HG02678 (cell line): ENCODE results near the gene EFCAB13.

Source experiments
- ATAC-seq: cut with Tn5 transposase; IDR thresholded peaks from one replicate; pipeline ENCODE4 v1.9.1; 2021; ENCODE audit warnings: mild to moderate bottlenecking, moderate library complexity; ENCODE audit not compliant: unreplicated experiment

The EFCAB13 gene, protein sequence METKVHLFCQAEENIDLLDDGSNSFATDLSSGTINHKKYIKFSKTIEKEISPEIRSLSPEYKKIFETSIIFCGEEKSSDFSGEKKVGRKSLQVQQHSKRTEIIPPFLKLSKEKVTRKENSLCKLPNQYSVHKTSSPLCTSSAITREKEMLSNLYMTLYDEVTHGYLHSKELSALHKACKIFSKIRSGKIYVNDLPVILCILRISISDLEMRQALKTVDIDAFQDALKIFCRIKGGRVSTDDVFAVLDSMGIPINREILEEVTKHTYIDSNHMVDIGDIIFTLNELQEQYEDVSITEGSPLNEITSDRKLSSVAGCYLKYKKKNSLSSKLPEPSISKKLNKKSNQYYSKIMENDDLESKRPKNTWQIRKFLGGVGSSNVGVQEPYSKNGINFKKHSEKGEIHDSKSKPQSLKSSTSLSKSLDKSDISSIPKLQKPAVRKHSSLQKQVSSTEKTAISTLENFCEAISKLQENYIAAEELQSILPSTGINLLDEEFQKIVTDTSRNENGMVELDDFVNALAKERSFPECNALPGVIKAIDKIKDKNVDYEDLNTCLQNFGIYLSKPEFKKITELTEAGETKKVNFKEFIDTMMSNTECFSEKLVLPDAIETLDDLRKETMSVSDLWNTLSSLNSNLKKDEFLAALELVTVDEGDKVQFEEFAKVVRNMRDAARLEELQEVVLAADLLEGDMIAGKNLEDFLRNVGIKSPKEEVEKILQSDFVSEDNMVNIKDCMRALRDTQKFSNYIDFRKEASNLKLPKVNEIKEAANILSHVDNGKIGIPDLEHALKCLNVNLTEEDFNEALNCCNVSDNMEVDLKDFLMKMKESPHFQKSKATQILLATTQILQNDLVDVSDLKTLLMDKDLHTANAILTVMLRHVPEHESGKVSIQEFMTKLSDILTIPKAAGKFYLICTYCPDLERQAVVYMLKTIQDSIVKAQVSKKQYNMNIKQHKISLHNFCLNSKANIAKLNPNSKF

DNA sequence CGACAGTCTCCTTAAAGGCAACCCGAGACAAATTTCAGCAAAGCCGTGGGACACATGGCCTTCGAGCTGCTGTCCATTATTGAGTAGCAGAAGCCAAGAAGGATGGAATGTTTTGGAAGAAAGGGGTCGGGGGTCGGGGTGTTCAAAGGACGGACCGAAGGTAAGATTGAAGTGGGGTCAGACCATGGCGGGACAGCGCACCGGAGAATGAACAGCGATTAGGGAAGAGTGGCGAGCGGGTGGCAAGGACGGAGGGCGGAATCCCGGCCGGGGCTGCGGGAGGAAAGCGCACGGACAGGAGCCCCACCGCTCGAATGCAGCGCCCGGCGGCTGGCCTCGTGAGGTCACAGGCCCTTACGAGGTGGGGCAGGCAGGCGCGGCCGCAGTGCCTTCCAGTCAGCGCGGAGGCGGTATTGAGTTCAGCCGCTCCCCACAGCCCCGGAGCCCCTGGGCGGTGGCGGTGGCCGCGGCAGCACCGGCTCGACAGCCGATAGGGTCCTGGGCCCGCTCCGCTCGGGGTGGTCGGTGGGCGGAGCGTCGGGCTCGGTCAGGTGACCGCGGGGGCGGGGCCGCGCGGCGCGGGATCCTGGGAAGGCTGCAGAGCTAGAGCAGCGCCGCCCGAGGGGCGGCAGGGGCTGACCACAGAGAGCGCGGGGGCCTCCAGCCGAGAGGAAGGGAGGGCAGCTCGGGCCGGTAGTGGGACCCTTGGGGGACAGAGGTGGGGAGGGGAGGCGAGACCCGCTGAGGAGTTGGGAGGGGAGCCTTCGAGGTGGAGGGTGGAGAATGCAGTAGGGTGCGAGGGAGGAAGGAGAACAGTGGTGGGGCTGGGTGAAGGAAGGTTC is at the start of gene EFCAB13:
EFCAB13 (plus strand) TSS at position 574 of the 842 bp plus-strand sequence. CDS start 4,399 bp downstream, outside the sequence.
- ATAC-seq, result peak; percentile 82

DNA sequence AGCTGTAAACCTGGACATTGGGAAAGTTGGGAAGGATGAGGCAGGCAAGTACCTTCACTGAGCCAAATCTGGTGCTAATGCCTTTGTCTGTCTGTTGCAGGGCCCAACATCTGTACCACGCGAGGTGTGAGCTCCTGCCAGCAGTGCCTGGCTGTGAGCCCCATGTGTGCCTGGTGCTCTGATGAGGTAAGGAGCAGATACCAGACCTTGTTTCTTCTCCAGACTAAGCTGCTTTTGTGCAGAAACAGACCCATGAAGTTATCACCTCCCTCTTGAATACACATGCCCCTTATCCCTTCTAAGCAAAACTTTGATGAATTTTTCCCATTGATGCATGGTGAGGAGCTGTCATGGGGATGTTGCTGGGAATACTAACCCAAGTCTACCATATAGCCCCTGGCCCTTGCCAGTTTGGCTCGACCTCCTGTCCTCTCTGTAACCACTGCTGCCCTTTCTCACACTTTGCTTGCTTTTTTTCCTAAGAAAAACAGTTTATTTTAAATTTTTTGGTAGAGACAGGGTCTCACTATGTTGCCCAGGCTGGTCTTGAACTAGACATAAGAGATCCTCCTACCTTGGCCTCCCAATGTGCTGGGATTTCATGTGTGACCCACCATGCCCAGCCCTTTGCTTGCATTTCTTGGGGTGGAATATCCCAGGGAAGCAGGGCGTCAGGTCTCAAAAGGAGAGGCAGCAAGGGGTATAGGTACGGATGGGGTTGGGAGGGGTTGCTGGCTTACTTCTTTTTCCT is 49.3 kb upstream of the EFCAB13 start:
- no peak for ATAC-seq

DNA sequence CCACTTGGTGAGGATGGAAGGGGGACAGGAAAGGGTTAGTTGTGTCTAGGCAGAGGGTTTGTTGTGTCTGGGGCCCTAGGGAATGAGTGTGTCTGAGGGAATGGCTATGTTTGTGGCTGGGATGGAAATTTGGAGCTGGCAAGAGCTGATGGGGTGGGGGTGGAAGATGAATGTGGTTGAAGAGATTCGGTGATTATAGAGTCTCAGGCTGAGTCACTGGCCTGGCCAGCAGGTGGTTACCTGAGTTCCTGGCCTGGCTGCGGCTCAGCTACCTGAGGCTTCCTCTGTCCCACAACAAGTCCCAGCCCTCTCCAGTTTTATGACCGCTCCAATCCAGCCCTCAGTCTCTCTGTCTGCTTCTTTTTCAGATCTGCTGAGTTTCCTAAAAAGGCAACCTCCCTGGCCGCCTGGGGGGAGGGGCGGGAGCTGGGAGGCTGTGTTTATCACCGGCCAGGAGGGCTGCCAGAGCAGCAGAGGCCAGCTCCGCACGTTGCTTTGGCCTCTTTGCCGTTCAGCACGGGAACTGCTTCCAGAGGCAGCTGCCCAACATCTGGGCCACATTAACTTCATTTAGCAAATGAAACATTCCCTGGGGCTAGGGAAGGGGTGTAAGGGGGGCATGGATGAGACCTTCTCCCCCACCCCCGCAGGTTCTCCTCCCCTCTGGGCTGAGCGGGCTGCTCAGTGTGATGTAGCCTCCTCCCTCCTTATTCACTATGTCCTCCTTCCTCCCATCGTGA is 48.3 kb upstream of the EFCAB13 start:
- ATAC-seq, result no peak

DNA sequence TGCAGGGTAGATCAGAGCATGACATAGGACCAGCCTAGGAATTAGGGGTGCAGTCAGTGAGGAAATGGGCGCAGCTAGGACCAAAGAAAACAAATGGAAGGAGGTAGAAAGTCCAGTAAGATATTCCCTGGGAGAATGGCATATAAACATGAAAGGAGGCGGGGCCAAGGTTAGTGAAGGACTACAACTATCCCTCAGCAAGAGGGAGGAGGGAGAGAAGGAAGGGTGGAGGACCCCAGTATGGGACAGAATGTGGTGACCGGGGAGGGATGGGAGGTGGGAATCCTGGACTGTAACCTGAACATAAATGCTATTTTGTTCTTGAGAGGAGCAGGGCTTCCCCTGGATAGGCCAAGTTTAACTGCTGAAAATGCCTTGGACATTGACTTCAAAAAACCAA is 47.3 kb upstream of the EFCAB13 start:
- no peak for ATAC-seq

DNA sequence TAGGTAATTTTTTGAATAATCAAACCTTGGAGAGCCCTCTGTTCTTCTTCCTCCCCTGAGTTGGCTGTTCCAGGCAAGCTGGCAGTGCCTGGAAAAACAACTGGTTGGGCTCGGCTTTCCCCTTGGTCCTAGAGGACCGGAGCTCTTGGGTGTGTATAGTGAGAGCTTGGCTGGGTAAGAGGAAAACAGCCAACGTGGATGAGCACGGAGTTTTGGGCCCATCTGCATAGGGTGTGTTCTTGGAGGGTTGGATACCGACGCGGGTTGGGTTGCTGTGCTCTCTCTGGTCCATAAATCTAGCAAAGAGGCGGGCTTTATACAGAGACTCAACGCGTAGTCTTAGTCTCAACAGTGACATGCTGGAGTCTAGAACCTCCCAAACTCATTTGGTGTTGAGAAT is 46.9 kb upstream of the EFCAB13 start:
- no peak for ATAC-seq

DNA sequence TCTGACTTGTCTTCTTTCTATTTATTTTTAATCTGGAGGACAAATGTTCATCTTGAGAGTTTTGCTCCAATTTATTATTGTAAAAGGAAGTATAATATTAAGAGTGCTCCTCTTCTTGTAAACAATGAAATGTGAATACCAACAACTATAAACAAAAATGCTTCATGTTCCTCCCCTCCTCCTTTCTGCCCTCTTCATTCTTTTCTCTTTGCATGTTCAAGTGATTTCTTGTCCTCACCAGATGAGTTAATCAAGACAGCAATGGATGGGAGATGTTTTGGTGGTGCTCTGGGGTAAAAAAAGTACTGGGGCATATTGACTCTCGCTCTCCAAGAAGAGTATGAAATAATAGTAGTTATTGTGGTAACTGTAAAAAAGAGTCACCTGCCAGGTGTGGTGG is 45.8 kb upstream of the EFCAB13 start:
- ATAC-seq, result no peak

DNA sequence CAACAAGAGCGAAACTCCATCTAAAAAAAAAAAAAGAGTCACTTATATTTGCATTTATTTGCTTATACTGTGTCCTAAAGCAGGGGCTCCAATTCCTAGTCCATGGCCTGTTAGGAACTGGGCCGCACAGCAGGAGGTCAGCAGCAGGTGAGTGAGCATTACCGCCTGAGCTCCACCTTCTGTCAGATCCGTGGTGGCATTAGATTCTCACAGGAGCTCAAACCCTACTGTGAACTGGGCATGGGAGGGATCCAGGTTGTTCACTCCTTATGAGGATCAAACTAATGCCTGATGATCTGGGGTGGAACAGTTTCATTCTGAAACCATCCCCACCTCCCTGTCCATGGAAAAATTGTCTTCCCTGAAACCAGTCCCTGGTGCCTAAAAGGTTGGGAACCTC is 45.2 kb upstream of the EFCAB13 start:
- no peak for ATAC-seq

DNA sequence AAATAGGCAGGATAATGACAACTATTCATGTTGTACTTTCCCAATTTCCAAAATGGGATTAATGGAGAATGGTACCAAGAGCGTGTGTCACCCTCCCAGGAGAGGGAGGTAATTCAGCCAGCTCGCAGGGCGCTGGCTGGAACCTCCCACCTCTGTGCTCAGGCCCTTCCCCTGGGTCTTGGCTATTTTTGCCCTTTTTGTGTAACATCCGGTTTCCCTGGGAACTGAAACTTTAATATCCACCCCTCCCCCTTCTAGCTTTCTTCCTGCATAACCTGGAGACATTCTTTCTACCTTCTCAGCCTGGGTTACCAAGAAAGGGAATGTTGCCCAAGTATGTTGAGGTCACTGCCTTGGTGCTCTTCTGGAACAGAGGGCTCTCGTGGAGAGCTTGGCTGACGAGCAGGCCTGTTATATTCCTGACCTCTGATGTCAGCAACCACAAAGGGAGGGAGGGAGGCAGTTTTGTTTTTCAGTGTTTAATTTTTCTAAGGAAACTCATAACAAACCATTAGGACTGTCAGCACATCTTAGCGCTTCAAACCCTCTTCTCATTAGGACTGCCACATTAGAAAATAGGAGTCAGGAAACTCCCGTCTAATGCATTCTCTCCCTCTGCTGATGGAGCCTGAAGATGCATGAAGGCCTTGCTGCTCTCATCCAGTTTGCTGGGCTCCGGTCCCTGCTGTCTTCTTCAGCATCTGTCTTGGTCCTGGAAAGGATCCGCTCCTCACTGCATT is 44.5 kb upstream of the EFCAB13 start:
- ATAC-seq, result peak; percentile 86

DNA sequence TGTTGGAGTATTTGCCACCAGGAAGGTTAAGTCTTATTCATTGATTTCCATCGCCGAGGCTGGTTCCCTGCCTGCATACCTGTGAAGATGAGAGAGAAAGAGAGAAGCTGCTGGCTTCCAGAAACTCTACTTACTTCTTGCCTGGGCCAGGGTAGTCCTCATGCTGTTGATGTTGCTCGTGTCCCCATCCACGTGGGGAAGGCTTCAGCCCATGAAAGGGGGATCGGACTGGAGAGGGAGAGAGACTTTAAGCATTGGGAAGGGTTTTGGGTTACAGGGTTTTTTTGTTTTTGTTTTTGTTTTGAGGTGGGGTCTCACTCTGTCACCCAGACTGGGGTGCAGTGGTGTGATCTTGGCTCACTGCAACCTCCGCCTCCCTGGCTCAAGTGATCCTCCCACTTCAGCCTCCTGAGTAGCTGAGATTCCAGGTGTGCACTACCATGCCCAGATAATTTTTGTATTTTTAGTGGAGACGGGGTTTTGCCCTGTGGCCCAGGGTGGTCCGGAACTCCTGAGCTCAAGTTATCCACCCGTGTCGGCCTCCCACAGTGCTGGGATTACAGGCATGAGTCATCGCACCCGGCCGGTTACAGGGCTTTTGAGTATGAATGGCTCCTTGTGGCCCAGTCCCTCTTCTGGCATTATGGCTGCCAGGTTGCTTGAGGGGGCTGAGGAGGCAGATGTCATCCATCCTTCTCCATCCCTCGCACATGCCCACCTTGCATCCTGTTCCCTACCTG is 43.5 kb upstream of the EFCAB13 start:
- ATAC-seq, result no peak

DNA sequence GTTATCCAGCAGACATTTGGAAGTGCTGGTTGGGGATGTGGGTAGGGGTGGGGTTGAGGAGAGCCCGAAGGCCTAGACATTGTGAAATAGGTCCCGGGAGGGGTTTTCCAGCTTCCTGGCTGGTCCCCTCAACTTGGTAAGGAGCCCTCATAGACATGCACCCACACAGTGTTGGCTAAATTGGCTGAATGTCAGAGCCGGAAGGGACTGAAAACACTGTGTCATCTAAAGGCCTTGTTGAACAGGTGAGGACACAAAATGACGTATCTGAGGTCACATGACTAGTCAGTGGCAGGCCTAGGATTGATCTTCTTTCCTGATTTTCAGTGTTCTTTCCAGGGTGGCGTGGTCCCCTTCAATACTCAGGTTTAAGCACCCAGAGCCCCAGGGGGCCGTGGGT is 42.5 kb upstream of the EFCAB13 start:
- no peak for ATAC-seq

DNA sequence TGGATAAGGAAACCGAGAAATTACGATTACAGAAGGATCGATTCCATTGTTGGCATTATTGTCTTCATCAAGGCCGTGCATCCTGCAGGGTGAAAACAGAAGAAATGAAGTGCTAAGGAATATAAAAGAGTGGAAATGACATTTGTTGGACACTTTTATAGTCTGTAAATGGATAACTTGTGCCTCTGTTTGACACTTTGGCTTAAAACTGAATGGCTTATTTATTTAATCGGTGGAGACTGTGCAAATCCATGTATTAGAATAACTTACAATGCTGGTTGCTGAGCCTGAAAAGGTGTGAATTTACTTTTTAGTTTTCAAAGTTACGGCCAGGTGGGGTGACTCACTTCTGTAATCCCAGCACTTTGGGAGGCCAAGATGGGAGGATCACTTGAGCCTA is 38.8 kb upstream of the EFCAB13 start:
- ATAC-seq, result no peak

DNA sequence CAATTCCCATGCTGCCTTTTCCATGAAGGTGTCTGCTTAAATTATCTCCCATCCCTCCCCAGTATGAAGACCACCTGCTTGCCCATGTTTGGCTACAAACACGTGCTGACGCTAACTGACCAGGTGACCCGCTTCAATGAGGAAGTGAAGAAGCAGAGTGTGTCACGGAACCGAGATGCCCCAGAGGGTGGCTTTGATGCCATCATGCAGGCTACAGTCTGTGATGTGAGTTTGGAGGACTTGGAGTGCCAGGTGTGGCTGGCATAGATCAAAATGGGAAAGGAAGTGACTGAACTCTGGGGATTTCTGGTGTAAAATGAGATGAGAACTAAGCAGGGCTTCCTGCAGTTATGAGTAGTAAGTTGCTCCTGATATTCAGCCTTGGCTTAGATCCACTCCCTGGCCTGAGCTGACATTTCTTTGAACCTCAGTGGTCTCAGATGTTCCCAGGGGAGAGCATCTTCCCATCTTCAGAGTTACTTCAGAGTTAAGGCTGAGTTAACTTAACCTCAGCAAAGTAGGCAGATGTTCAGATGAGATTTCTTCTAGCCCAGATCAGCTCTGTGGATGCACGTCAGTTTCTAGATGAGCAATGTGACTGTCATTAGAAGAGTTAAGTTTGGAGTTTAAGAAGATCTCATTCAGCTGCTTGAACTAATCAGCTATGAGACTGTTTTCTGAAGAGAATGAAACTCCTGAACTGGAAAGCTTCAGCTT is 37.4 kb upstream of the EFCAB13 start:
- peak; percentile 76 for ATAC-seq

DNA sequence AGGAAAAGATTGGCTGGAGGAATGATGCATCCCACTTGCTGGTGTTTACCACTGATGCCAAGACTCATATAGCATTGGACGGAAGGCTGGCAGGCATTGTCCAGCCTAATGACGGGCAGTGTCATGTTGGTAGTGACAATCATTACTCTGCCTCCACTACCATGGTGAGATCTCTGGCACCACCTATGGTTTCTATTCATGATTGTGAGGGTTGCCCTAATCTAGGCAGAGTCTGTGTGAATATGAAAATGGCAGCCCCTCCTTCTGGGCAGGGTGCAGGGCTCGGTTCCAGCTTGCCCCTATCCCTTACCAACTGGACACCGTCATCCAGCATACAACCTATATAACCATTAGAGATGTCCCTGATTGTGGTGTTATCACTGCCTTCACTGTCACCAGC is 36.7 kb upstream of the EFCAB13 start:
- ATAC-seq, result peak; percentile 30

DNA sequence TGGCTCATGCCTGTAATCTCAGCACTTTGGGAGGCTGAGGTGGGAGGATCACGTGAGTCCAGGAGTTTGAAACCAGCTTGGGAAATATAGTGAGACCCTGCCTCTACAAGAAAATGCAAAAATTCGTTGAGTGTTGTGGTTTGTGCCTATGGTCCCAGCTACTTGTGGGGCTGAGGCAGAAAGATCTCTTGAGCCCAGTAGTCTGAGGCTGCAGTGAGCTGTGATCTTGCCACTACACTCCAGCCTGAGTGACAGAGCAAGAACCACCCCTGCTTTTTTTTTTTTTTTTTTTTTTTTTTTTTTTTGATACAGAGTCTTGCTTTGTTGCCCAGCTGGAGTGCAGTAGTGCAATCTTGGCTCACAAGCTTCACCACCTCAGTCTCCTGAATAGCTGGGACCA is 36.1 kb upstream of the EFCAB13 start:
- no peak for ATAC-seq

DNA sequence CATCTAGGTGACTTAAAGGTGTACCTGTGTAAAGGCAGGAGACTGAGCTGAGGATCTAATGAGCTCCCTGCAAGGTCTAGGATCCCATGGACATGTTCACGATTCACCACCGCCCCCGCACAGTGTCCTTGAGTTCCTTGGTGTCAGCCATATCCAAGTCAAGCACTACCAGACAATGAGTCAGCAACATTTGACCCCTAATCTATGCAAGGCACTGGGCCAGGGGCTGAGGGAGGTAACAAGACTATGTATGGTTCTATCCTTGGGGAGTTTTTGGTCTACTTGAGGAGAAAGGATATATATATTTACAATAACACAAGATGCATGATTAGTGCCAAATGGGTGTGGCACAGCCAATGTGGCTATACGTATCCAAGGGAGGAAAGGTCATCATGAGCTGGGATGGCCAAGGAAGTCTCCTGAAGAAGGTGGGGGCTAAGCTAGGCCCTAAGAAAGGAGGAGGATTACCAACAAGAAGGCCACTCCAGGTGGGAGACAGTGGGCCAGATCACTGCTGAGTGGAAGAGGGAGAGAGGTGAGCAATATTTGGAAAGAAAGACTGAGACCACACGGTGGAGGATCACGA is 35.1 kb upstream of the EFCAB13 start:
- ATAC-seq, result no peak

DNA sequence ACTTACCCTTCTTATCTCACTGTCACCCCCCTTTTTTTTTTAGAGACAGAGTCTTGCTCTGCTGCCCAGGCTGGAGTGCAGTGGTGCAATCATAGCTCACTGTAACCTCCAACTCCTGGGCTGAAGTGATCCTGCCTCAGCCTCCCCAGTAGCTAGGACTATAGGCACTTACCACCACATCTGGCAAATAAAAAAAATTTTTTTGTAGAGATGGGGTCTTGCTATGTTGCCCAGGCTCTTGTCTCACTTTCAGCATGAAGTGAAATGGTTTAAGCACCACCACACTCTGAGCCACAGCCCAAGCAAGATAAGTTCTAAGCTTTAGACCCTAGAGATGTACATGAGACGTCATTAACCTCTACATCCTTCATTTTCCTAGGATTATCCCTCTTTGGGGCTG is 34.5 kb upstream of the EFCAB13 start:
- ATAC-seq, result no peak

DNA sequence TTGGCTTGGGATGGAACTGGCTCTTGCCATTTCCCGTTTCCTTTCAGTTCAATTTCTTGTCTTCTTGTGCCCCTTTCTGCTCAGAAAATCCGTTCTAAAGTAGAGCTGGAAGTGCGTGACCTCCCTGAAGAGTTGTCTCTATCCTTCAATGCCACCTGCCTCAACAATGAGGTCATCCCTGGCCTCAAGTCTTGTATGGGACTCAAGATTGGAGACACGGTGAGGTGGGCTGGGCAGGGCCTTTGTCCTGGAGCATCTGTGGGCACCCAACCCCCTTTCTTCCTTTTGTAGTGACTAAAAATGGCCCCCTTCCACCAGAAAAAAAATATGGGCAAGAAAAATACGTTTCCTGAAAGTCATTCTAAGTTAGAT is 32.9 kb upstream of the EFCAB13 start:
- no peak for ATAC-seq
